NCI-H510A (cell line): ENCODE measurements around the gene MYOZ1.
"Not testable (repeated sequence)": the region's sequence is repeated elsewhere in the genome, so short reads cannot be mapped to it uniquely, and the experiment has no call there.

Experiments
- DNase-seq: peaks from one replicate; lab custom pipeline; 2025; lab: John Stamatoyannopoulos, UW

The MYOZ1 gene

DNA sequence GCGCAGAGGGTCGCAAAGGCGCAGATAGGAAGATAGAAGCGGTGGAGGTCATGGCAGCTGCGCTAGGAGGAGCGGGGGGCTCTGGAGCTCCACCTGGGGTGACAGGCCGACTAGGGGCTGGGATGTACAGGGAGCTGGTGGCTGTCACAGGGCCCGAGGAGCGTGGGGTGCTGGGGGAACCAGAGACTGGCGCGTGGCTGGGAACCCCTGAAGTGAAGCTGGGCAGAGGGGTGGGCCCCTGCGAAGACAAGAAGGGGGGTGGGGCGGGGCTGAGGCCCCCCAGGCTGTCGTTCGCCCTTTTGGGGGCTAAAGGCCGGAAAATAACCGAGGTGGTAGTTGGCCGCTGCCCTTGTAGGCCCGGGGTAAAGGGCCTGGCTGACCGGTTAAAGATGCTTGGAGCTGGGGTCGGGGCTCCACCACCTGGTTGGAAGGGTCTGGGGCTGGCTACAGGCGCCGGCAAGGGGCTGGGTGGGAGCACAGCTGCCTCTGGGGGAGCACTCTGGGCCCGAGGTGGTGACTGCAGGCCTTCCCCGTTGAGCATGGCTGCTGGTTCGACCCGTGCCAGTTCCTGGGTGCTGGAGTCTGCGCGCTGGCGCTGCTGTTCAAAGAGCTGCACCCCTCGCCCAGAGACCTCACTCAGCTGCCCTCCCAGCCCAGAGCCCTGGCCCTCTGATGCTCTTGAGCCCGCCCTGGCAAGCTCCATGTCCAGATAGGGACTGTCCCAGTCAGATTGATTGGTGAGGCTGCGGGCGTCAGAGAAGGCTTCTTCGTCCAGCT, 6.8 kb upstream of the MYOZ1 start:
- no peak for DNase-seq

DNA sequence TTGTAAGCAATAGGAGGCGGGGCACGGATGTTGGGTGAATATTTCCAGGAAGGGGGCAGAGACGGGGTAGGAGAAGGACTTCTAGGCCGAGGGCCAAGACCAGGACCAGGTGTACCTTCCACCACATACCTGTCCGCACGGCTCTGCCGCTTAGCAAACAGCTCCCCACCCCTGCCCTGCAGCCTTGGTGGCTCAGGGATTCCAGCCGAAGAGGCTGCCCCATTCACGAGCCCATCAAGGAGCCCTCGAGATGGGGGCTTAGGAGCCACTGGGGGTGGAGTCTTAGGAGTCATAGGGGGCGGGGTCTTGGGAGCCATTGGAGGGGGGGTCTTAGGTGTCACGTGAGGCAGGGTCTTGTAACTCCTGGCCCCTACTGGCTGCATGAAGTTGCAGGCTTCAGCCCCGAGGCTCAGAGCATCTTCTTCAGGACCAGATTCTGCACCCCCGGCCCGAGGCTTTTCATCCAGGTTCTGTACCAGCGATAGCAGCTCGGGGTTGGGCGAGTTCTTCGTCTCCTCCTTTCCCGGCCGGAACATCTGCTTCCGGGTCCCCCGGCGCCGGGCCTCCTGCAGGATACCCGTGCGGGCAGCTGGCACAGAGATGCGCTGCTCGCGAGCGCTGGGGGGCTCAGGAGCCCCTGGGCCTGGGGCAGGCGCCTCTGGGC, 6.1 kb upstream of the MYOZ1 start:
- DNase-seq, result peak; percentile 61

DNA sequence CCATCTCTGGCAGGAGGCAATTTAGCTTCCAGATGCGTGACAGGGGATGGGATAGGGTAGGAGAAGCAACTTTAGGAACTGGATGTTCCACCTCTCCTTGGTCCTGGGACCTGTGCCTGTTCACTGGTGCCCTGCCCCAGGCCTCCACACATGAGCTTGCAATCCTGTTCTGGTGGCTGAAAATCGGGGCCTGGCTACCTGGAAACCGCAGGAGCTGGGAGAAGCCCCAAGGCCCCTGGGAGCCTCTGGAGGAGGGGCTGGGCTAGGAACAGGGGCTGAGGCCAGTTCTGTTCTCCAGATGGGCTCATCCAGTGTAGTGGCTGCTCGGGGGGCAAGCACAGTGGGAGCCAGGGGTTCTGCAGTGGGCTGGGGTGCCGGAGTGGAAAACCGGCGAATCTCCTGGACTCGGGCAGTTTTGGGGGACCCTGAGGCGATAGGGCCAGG, 5.3 kb upstream of the MYOZ1 start:
- DNase-seq, result no peak

- DNase-seq, result no peak
These were observed 4.0 kb upstream of the MYOZ1 start for GRCh38 chr10:73645251-73645650.

GRCh38 chr10:73644767-73645166, 3.5 kb upstream of the MYOZ1 start:
- no peak for DNase-seq

DNA sequence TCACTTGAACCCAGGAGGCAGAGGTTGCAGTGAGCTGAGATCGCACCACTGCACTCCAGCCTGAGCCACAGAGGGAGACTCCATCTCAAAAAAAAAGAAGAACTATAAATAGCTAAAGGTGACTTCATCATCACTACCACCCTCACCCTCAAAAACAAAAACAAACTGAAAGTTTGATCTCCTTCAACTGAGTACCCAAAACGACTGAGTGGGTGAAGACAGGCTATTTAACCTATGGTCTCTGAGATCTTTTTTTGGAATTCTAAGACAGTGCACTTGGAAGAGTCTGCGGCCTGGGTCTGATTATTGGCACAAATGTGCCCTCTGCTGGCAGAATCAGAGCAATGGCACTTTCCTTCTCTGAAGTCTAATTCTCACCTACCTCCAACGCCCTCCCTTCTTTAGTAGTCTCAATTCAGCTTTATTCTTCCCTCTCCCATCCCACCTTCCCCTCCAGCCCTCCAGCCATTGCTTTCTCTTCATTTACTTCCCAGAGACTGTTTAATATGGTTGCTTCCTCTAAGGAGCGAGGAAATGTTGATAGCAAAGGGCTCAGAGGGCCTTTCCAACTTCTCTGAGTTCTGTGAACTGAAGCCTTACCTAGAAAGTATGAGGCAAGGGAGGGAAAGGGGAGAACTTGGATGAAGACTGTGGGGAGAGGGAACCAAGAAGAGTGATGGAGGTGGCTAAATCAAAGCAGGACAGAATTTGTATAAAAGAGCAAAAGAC, 2.9 kb upstream of the MYOZ1 start:
- peak; percentile 14 for DNase-seq

DNA sequence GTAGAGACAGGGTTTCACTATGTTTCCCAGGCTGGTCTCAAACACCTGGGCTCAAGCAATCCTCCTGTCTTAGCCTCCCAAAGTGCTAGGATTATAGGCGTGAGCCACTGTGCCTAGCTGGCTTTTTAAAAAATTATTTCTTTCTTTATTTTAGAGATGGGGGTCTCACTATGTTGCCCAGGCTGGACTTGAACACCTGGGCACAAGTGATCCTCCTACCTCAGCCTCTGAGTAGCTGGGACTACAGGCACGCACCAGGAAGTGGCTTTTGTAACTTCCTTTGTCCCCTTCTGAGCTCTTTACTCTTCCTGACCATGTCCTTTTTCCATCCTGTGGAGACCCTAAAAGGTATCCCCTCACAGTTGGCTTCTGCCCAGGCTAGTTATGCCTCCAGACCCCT, 2.1 kb upstream of the MYOZ1 start:
- no peak for DNase-seq

DNA sequence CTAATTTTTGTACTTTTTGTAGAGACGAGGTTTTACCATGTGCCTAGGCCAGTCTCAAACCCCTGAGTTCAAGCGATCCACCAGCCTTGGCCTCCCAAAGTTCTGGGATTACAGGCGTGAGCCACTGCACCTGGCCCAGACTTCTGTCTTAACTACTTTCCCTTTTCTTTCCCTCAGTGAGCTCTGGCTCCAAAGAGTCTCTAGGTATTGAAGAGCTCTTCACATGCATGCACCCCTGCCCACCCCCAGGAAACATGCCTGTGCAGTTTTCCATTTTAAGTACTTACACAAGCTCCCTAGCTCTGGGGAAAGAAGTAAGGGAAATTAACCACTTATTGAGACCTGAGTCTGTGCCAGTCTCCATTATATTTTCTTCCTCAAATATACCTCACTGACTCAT, 2.0 kb downstream of the MYOZ1 start:
- DNase-seq, result no peak

- no peak for DNase-seq
These were observed 5.5 kb downstream of the MYOZ1 start for GRCh38 chr10:73635781-73636180.

- no peak for DNase-seq
These were observed 6.9 kb downstream of the MYOZ1 start for GRCh38 chr10:73634421-73634820.

- no peak for DNase-seq
These were observed 12.1 kb downstream of the MYOZ1 start for GRCh38 chr10:73629165-73629564.

DNA sequence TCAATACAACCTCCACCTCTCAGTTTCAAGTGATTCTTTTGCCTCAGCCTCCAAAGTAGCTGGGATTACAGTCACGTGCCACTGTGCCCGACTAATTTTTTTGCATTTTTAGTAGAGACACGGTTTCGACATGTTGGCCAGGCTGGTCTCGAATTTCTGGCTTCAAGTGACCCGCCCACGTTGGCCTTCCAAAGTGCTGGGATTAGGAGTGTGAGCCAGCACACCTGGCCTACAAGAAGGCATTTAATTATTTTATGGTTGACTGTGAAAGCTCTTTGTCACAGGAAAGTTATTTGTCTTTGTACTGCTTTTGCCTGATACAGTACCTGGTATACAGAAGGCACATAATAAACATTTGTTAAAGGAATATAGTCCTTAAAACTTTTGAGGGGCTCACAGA, 12.9 kb downstream of the MYOZ1 start:
- DNase-seq, result no peak

DNA sequence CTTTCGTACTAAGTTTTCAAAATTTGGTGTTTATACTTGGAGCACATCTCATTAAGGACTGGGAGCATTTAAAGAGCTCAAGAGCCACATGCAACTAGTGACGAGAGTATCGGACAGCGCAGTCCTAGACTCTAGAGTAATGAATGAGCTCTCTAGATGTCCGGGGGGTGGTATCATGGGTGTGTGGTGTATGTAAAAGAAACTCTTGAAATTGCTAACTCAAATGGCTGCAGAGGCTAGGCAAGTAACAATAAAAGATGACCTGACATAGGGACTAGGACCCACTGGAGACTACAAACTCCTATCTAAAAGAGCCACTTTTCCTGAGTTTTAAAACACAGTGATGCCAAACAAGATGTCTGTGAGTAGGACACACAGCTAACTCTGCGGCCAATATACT, 14.0 kb downstream of the MYOZ1 start:
- no peak for DNase-seq

DNA sequence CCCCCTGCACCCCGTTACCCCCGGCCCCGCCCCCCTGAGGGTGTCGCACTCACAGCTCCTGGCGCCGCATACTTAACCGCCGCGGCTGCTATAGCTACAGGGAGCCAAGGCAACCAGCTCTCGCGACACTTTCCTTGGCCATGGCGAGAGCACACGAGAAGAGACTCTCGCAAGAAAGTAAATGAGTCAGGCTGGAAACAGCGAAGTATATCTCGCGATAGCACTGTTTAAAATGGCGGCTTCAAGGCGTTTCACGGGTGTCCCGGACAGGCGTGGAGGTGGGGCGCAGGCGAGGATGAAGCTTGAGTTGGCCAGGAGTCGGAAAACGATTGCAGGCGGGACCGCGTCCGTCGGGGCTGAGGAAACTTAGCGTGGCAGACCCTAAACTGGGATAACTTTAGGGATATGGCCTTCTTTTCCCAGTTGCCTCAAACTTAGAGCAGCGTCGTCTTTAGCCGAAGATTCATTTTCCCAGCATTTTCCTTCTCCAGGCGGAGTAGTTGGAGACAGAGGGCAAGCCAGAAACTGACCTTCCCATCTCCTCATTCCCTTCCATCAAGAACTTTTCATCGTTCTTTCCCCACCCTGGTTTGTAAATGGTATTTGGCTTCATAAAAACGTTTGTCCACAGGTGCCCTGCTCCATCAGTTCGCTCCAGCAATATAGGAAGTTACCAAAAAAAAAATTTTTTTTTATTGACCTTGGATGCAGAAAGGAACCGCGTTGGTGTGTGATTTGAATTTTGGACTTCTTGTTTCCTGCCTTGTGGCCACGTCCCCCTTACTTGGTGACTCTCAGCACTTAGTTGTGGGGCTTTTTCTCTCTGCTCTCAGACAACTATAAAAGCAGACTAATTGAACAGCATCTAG, 15.2 kb downstream of the MYOZ1 start:
- DNase-seq, result peak; percentile 95

- no peak for DNase-seq
These were observed 16.0 kb downstream of the MYOZ1 start for GRCh38 chr10:73625004-73625883.

- DNase-seq, result no peak
These were observed 18.2 kb downstream of the MYOZ1 start for GRCh38 chr10:73623056-73623455.

GRCh38 chr10:73620974-73621373, 20.3 kb downstream of the MYOZ1 start:
- DNase-seq, result not testable (repeated sequence)

DNA sequence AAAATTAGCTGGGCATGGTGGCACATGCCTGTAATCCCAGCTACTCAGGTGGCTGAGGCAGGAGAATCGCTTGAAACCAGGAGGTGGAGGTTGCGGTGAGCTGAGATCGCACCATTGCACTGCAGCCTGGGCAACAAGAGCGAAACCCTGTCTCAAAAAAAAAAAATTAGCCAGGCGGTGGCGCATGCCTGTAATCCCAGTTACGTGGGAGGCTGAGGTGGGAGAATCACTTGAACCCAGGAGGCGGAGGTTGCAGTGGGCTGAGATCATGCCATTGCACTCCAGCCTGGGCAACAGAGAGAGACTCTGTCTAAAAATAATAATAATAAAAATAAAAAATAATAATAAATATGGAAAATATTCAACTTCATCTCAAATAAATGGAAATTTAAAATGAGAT, 24.1 kb downstream of the MYOZ1 start:
- DNase-seq, result not testable (repeated sequence)

- DNase-seq, result no peak
These were observed 26.6 kb downstream of the MYOZ1 start for GRCh38 chr10:73614720-73615119.

DNA sequence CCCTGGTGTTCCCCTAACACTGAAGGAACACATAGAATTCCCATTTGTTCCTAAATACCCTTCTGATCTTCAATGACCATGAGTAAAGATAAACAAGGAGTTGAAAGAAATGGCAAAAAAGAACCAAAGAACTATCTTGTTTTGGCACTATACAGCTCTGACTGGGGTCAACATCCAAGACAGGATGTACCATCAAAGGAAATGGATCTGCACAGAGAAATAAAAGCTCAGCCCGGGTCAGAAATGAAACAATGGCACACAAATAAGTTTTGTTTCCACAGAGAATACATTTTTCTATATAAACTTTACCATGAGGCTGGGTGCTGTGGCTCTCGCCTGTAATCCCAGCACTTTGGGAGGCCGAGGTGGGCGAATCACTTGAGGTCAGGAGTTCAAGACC, 32.2 kb downstream of the MYOZ1 start:
- DNase-seq, result no peak

DNA sequence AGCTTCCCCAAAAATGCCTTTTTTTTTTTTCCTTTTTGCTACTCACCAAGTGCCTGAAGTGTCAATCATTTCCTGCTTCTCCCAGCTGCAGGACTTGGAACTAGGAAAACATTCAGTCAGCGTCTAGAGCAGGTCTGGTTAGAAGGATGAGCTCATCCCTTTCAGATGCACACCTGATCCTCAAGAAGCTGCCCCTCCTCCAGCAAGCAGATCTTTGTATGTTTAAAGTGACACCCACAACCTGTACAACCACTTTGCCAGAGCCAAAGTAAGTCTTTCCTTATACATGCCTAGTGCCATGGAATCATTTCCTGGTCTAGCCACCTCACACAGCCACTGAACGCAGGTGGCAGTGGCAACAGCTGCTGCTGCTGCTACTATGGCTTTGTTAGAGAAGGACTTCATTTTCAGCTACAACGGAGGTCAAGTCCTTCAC, 39.8 kb downstream of the MYOZ1 start:
- peak; percentile 84 for DNase-seq
